Liver (tissue), 9 donors: ENCODE data around the gene ENOX2. TPM values are rescaled to one million over a fixed set of nuclear protein-coding genes. Genes with fewer than 3 reads are reported as not detected.

Experiments
- DNase-seq: peaks from one replicate; pipeline ENCODE4 v3.0.0-alpha.2; 2017; ENCODE audit warnings: low spot score
- H3K27ac ChIP-seq, 2 donors: one replicate each; pipeline ENCODE4 v1.7.0; 2013; ENCODE audit warnings: inconsistent platforms in 2 of 2, low read length in 2 of 2, control low read depth in 1 of 2, low read depth in 1 of 2, mild to moderate bottlenecking in 1 of 2
- H3K27me3 ChIP-seq, 4 donors: one replicate each; pipeline versions ENCODE4 v1.6.1 to v1.7.0; 2013; ENCODE audit warnings: low read length in 3 of 4, inconsistent platforms in 1 of 4, mild to moderate bottlenecking in 1 of 4, moderate library complexity in 1 of 4; ENCODE audit not compliant: control insufficient read depth in 4 of 4, insufficient read depth in 4 of 4
- H3K36me3 ChIP-seq, 4 donors: one replicate each; pipeline versions ENCODE4 v1.6.1 to v1.7.0; 2013; ENCODE audit warnings: low read length in 3 of 4, mild to moderate bottlenecking in 3 of 4, low read depth in 1 of 4, moderate library complexity in 1 of 4; ENCODE audit not compliant: control insufficient read depth in 4 of 4, insufficient read depth in 3 of 4
- H3K4me1 ChIP-seq, 4 donors: one replicate each; pipeline versions ENCODE4 v1.6.1 to v1.7.0; 2013; ENCODE audit warnings: low read length in 3 of 4, mild to moderate bottlenecking in 3 of 4, moderate library complexity in 1 of 4; ENCODE audit not compliant: control insufficient read depth in 4 of 4, insufficient read depth in 4 of 4
- H3K4me3 ChIP-seq, 3 donors: one replicate each; pipeline versions ENCODE4 v1.6.1 to v1.7.0; 2013; ENCODE audit warnings: low read length in 3 of 3, control low read depth in 1 of 3, low read depth in 1 of 3, mild to moderate bottlenecking in 1 of 3
- H3K9ac ChIP-seq, 2 donors: one replicate each; pipeline ENCODE4 v1.7.0; 2013; ENCODE audit warnings: low read length in 2 of 2, mild to moderate bottlenecking in 2 of 2, moderate library complexity in 2 of 2, control low read depth in 1 of 2, low read depth in 1 of 2
- H3K9me3 ChIP-seq, 4 donors: one replicate each; pipeline versions ENCODE4 v1.6.1 to v1.7.0; 2013; ENCODE audit warnings: low read length in 3 of 4; ENCODE audit not compliant: control insufficient read depth in 4 of 4
- CTCF ChIP-seq: fragments of 150-350 bp; IDR thresholded peaks from 2 replicates; pipeline ENCODE4 v1.5.1; 2017; ENCODE audit warnings: improper control_type of control experiment, low read depth, low read length; ENCODE audit not compliant: missing input control
- EGR1 ChIP-seq, 2 donors: IDR thresholded peaks; 2 replicates each; pipeline ENCODE4 v1.6.1; 2016 to 2018; ENCODE audit warnings: antibody characterized with exemption in 2 of 2, low read depth in 2 of 2
- FOXA1 ChIP-seq: IDR thresholded peaks from 2 replicates; pipeline ENCODE4 v1.6.1; 2016; ENCODE audit warnings: antibody characterized with exemption
- FOXA2 ChIP-seq: IDR thresholded peaks from 2 replicates; pipeline ENCODE4 v1.6.1; 2016; ENCODE audit warnings: antibody characterized with exemption
- GABPA ChIP-seq, 2 donors: IDR thresholded peaks in 1 of 2; conservative IDR thresholded peaks in 1 of 2; 2 replicates each; pipeline ENCODE4 v1.6.1; 2016; ENCODE audit warnings: antibody characterized with exemption in 2 of 2, mild to moderate bottlenecking in 1 of 2, moderate library complexity in 1 of 2
- HNF4A ChIP-seq, 2 donors: conservative IDR thresholded peaks; 2 replicates each; pipeline ENCODE4 v1.6.1; 2016; ENCODE audit warnings: antibody characterized with exemption in 2 of 2, mild to moderate bottlenecking in 2 of 2
- HNF4G ChIP-seq: IDR thresholded peaks from 2 replicates; pipeline ENCODE4 v1.6.1; 2016; ENCODE audit warnings: antibody characterized with exemption
- JUND ChIP-seq, 2 donors: IDR thresholded peaks; 2 replicates each; pipeline ENCODE4 v1.6.1; 2016; ENCODE audit warnings: antibody characterized with exemption in 2 of 2
- NR2F2 ChIP-seq: IDR thresholded peaks from 2 replicates; pipeline ENCODE4 v1.6.1; 2016; ENCODE audit warnings: antibody characterized with exemption
- RXRA ChIP-seq, 2 donors: IDR thresholded peaks; 2 replicates each; pipeline ENCODE4 v1.6.1; 2017 to 2018; ENCODE audit warnings: antibody characterized with exemption in 2 of 2, mild to moderate bottlenecking in 1 of 2
- SP1 ChIP-seq: IDR thresholded peaks from 2 replicates; pipeline ENCODE4 v1.6.1; 2018; ENCODE audit warnings: antibody characterized with exemption, mild to moderate bottlenecking
- YY1 ChIP-seq: IDR thresholded peaks from 2 replicates; pipeline ENCODE4 v1.6.1; 2016; ENCODE audit warnings: antibody characterized with exemption, mild to moderate bottlenecking
- ZBTB33 ChIP-seq: IDR thresholded peaks from 2 replicates; pipeline ENCODE4 v1.6.1; 2016; ENCODE audit warnings: antibody characterized with exemption
- WGBS: extraction: QIAGEN DNeasy Blood & Tissue Kit; methylation state at CpG from one replicate; pipeline ENCODE4 v1.1.7; 2013; 5-methylcytosine and 5-hydroxymethylcytosine counted together
- polyA plus RNA-seq, 2 donors: library from polyadenylated mRNA; stranded (reverse) in 1 of 2; unstranded in 1 of 2; fragments of 200-250 nt in 1 of 2; fragments of >200 nt in 1 of 2; fragmentation: Nextera tagmentation in 1 of 2; extraction: Ambion mirVana in 1 of 2; gene quantifications; one replicate each; pipeline versions ENCODE4 v1.2.1 to v1.2.3, GENCODE V29; 2013 to 2015
- total RNA-seq, 2 donors: library from RNA; depleted of rRNA; stranded (reverse); fragments of >200 nt; gene quantifications; one replicate each; pipeline ENCODE4 v1.2.3, GENCODE V29; 2014
- TF ChIP-seq, protein P1 (sequence below): IDR thresholded peaks from 2 replicates; pipeline ENCODE4 v1.6.1; 2016; ENCODE audit warnings: antibody characterized with exemption
- donor health status: healthy.
- donor health status: healthy.
- donor health status: healthy.
- donor health status: healthy.
- donor health status: healthy.

ENOX2 gene
- total and polyA plus RNA-seq, 4 donors, result 5.0 to 11.5 (median 6.5) TPM

DNA sequence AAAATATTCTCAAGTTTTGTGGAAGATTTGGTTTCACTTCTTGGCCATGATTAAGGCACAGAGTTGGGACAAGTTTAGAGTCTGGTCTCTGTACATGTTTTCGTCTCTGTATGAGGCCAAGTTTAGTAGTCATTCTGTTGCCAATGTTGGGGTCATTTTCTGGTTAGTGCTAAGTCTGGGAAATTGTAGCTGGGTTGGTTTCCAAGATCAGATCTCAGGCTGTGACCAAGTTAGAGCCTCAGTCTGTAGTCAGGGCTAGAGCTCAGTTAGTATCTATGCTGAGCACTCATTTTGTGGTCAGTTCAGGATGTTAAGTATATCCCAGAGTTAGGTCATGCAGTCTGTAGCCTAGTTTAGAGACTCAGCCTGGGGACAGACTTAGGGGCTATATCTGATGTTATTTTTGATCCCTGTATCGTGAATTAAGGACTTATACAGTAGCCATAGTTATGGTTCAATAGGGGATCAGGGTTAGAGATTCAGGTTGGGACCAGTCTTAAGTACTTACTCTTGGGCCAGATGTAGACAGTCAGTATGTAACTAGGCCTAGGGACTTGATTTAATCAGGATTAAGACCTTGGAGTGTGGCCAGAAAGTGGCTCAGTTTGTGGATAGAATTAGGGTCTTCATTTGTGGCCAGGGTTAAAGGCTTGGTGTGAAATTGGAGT lies 6.6 kb upstream of the ENOX2 start (continued):
- TF ChIP-seq CTCF (no peak), FOXA1 (no peak), GABPA (IDR thresholded peaks at IDR 0.05 in 1 of 2, conservative IDR thresholded peaks at IDR 0.05 in 1 of 2) (no peak)

- Histone ChIP-seq H3K4me3 (no peak overlapping the region), H3K36me3 (no peaks in the 10 kb centered on the region), H3K9ac (no peak overlapping the region), H3K27ac (no peak overlapping the region), H3K27me3 (no peaks in the 10 kb centered on the region), H3K9me3 (no peaks in the 10 kb centered on the region), H3K4me1 (peaks cover 0 to 5% (median under 1%) of the 10 kb centered on the region in 4 donors)
- no peak for DNase-seq
- WGBS, result 35% methylated on average over 1 of the region's 1 CpG
- TF ChIP-seq FOXA1, result no peak
- TF ChIP-seq GABPA (IDR thresholded peaks at IDR 0.05 in 1 of 2, conservative IDR thresholded peaks at IDR 0.05 in 1 of 2), result no peak
- no peak for TF ChIP-seq ZBTB33
- TF ChIP-seq YY1, result no peak
- TF ChIP-seq, protein P1, sequence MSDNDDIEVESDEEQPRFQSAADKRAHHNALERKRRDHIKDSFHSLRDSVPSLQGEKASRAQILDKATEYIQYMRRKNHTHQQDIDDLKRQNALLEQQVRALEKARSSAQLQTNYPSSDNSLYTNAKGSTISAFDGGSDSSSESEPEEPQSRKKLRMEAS, result no peak
- no peak for TF ChIP-seq SP1
- TF ChIP-seq FOXA2, result no peak
Observed at GRCh38 chrX:130906776-130907175, 3.8 kb upstream of the ENOX2 start.

DNA sequence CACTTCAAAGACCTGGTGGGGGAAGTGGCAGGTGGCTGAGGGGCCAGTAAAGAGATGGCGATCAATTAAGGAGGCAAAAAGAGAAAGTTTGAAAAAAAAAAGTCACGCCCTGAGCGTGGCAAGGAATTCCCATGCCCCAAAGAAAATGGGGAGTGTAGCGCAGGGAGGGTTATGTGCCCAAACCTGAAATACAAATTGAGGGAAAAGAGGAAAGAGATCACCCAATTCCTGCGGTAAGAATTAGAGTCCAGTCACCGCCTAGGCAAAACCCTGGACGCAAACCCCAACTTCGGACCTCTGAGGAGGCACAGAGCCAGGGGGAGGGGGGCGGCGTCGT lies 595 bp downstream of the ENOX2 start:
- Histone ChIP-seq H3K9ac (peak overlapping the region; percentile 28 to 41), H3K27ac (peak overlapping the region; percentile 85 to 94), H3K9me3 (no peaks in the 10 kb centered on the region), H3K36me3 (peaks cover 0 to 2% (median 0%) of the 10 kb centered on the region in 4 donors), H3K4me3 (peak overlapping the region in 2 of 3 donors; percentile 67 to 69), H3K27me3 (no peaks in the 10 kb centered on the region), H3K4me1 (peaks cover 0 to 6% (median 1%) of the 10 kb centered on the region in 4 donors)
- no peak for DNase-seq
- under 1% methylated on average over 11 of the region's 11 CpGs for WGBS
- TF ChIP-seq GABPA (IDR thresholded peaks at IDR 0.05 in 1 of 2, conservative IDR thresholded peaks at IDR 0.05 in 1 of 2) (no peak), NR2F2 (no peak), HNF4A (conservative IDR thresholded peaks at IDR 0.05) (no peak), YY1 (no peak), JUND (IDR thresholded peaks at IDR 0.05) (no peak), HNF4G (no peak), RXRA (IDR thresholded peaks at IDR 0.05) (no peak), EGR1 (IDR thresholded peaks at IDR 0.05; ENCODE audit: low read depth in 2 of 2) (no peak)
